Activated gamma-delta T cell treated with Interleukin-2 at 50 U/mL for 16 hours (primary cell): Measurements from ENCODE around the gene PFKFB4.
"Not testable (repeated sequence)": the region's sequence is repeated elsewhere in the genome, so short reads cannot be mapped to it uniquely, and the experiment has no call there.

Experiments
- DNase-seq: peaks from one replicate; pipeline ENCODE4 v3.0.0-alpha.2; 2020

The PFKFB4 gene

DNA sequence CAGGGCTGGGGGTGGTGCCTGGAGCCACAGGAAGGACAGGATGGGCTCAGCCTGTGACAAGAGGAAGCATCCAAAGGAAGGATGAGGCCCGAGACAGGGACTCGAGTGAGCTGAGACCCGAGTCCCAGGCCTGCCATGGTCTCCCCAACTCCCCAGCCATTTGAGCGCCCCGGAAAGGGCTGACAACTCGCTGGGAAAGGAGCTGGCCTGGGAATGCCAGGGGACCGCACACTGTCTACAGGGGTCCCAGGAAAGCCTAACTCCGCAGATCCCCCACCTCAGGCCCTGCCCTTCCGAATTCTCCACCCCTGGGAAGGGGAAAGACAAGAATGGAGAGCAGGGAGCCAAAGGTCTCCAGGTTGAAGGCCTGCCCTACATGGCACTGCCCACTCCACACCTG, 31.6 kb downstream of the PFKFB4 start:
- DNase-seq: no peak

DNA sequence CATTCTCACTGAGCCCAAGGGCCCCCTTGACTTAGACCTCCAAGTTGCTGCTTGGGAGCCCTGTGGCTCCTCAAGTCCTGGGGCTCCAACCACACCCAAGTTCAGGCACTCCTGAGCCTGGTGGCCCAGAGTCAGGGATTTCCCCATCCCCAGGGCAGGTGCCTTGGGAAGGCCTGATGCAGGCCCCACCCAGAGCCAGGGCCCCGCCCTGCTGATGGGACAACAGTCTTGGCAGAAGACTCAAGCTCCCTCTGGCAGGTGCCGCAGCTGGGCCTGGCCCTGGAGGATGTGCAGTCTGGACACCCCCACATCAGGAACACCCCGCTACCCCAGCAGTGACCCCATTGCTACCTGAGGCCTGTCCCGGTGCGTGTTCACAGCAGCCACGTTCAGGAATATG, 35.0 kb downstream of the PFKFB4 start:
- no peak for DNase-seq

DNA sequence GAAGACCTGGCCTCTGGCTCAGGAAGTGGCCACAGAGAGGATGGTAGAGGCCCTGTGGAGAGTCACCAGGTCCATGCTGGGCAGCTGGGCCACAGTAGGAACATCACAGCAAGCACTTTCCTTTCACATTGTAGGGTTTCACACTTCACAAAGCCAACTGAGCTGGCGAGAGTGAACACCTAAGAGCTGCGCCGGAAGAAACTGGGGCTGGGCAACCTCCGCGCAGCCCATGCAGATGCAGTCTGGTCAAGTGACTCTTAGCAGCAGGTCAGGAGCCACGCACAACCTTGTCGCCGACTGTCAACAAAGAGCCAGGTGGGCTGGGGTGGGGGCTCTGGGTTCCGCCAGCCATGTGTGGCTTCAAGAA, 37.3 kb downstream of the PFKFB4 start:
- no peak for DNase-seq

DNA sequence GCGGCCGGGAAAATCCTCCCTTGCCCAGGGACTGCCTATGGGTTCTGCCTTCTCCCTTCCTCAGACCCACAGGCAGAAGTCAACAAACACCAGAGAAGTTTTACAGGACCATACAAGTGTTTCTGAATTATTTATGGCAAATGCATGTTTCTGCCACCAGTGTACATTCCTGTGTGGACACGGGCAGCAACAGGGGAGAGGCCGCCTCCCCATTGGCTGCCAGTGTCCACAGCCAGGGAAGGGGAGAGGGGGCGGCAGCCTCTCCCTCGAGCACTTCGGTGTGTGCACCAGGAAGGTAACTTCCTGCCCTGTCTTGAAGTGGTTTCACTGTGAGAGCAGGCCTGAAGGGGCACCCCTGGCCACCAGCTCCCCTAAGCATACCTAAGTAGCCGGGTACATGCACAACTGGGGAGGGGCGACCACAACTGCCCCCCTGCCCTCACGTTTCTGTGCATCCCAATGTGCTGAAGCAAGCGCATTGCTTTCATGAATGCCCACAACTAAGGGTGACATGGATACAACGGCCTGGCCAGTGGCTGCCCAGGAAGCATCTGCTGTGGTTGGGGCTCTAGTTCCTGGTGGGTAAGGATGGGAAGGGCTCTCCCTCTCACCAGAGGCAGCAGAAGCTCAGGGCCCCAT, 37.8 kb downstream of the PFKFB4 start:
- DNase-seq: no peak

DNA sequence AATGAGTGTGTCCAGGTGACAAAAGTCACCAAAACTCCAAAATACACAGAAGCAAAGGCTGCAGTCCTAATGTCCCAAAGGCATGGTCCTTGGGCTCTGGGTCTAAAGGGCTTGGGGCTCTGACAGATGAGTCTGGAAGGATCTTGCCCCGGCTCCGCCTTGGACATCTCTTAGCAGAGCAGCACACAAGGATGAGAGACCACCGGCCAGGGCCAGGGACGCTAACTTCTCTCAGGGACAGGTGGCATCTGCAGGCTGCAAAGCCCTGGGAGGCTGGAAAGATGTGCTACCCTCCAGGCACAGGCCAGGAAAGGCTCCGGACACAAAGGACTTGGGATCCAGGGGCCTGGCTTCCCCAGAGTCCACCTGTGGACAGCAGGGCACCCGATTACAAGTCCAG, 38.5 kb downstream of the PFKFB4 start:
- no peak for DNase-seq

DNA sequence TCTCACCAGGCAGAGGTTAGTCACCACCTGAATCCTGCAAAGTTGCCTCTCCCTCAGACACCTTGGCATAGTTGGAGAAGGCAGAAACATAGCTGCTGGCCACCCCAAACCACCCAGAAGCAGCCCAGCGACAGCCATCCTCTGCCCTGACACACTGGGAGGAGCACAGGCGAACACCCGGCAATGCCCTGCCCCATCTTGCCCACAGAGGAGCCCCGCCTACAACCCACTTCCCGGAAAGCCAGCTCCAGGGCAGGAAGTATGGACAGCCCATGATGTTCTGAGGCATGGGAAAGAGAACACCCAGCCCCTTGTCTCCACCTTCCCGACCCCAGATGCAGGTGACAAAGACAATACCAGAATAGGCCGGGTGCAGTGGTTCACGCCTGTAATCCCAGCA, 40.0 kb downstream of the PFKFB4 start:
- DNase-seq: no peak

DNA sequence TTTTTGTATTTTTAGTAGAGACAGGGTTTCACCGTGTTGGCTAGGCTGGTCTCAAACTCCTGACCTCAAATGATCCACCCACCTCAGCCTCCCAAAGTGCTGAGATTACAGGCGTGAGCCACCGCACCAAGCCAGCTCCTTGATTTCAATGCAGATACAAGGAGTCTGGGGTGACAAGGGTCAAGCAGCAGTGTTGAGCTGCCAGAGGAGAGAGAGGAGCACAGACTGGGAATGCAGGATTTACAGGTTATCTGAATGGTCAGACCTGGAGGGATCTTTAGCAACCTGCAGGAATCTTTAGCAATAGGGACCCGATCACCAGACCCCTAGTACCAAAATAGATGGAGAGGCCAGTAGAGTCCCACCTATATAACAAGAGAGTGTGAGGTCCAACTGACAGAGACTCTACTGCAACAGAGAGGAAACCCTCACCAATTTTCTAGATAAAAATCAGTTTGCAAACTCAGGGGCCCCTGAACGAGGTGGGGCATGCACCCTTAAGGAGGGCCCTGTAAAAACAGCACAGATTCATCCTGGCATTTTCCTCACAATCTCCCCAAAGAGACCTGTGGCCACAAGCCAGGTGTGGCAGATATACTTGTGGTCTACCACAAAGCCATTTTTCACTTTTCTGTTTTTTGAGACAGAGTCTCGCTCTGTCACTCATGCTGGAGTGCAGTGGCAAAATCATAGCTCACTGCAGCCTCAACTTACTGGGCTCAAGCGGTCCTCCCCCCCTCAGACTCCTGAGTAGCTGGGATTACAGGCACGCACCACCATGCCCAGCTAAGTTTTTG, 42.0 kb downstream of the PFKFB4 start:
- DNase-seq: no peak

DNA sequence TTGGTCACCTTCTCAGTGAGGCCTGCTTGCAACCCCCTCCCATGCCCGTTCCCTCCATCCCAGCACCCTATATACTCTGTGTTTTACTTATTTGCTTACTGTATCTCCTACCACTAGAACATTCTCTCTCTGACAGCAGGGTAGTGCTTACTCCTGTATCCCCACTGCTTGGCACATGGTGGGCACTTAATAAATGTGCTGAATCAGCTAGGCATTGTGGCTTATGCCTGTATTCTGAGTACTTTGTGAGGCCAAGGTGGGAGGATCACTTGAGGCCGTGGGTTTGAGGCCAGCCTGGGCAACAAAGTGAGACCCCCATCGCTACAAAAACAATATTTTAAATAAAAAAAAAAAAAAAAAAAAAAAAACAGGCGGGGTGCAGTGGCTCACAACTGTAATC, 45.1 kb downstream of the PFKFB4 start:
- no peak for DNase-seq

DNA sequence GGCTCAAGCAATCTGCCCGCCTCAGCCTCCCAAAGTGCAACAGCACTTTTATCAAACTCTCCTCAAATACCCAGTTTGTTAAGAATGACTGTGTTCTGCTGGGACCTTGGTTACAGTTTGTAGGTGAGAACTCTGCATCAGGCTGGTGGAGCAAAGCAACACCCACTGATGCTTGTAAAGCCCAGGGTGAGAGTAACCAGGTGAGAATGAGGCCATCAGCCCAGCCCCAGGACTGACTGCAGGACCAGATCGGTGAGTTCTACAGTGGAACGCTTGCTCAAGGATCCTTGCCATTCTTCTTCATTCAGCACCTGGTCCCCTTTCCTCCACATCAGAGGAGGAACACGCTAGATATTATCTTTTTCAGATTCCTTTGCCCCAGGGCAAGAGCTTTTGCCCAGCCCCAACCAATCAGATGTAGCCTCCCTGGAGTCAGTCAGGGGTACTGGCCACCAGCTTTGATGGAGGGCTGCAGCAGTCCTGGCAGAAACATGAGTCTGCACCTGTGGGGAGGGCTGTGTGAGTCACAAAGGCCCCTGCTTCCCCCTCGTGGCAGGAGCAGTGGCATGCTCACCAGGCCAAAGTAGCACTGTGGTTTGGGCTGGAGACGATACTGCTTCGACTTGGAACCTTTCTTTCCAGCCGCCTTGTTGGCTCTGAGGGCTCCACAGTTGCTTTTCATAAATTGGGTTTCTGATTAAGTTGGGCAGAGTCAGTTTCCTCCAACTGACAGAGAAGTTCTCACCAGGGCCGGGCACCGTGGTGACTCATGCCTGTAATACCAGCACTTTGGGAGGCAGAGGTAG, 49.1 kb downstream of the PFKFB4 start:
- DNase-seq: peak; percentile 78

DNA sequence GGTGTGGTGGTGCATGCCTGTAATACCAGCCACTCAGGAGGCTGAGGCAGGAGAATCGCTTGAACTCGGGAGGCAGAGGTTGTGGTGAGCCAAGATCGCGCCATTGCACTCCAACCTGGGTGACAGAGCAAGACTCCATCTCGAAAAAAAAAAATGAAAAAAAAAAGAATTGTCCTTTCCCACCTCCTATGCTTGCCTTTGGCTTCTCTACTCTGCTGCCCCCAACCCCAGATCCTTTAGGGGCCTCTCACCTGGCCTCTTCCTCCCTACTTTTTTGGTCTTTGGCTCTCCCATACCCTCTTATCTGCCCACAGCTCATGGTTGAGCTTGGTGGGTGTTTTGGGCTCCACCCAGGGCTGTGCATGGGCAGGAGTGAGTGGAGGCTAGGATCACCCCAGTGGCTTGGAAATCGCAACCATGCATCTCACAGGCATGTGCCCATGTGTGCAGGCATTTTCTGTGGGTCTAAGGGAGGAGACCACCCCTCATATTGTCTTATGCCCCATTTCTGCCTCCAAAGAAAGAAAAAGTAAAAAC, 50.6 kb downstream of the PFKFB4 start:
- DNase-seq: no peak

DNA sequence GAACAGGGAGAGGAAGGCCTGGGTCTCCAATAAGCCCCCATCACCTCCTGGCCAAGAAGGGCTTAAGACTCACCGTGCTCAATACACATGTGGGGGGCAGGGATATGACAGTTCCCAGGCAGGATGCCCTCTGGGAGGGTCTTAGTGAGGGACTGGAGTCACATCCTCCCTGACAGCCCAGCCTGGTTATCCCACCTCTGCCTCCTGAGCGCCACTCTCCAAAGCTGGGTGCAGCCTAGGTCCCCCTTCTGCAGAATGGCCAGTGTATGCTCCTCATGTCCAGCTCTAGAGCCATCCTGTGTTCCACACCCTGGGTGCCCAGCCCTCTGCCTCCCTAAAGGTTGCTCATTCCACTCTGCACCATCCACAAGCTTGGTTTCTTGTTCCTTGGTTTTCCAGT, 51.5 kb downstream of the PFKFB4 start:
- DNase-seq: no peak

DNA sequence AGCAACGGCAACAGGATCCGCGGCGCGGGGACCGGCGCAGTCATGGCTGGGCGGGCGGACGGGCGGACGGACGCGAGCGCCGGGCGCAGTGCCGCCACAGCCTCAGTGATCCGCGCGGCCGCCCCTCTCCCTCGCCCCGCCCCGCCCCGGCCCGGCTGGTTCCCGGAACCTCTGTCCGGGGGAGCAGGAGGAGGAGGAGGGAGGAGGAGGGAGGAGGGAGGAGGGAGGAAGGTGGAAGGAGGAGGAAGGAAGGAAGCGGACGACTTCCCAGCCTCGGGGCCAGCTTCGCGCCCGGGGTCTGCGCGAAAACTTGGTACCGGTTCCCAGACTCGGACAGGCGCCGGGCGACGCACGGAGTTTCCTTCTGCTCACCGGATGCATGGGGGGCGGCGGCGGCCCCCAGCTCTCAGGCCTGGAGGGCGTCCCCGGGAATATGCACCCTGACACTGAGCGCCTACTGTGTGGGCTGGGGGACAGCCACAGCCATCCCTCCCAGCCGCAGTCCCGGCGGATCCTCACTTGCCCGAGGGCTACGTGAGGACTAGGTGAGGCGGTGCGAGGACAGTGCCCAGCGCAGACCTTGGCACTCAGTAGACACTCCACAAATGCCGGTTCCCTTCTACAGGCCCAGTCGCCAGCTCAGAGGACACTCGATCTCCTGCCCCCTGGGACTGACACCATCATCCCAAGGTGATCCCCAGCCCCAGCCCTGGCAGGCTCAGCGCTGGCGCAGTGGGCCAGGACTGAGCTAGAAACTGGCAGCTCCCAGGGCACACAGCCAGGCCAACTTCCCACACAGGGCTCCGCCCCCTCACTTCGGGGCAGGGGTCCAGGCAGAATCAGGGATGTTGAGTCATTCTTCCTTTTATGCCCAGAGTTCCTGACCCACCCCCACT, 52.3 kb downstream of the PFKFB4 start, which contains the start of gene SHISA5:
Gene SHISA5, minus strand, starts transcription at position 124 of the 896 bp plus-strand sequence. Its CDS starts 80 bp downstream, at position 44.
- DNase-seq: peak; percentile 50

DNA sequence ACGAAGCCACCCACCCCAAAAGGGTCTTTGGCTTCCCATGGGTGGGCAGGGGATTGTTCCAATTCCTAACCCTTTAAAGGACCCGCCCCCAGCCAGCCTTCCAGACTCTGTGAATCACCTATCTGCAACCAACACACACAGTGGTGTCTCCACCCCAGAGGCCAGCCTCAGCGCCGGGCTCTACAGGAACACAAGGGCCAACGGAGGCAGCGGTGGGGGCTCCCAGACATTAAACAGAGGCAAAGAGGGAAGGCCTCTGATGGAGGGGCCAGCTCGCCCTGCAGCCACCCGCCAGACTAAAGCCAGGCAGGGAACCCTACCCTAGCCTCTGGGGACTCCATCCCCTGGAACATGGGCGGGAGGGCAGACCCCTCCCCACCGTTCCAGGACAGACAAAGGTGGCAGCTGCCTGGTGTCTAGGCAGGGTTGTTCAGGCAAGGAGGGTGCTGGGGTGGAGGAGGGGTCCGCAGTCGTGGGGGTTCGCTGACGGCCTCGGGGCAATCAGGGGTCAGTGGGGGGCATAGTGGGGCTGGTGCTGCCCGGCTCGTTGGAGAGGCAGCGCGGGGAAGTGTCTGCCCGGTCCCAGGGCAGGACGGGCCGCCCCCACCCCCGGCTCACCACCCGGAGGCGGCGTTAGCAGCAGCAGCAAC, 53.1 kb downstream of the PFKFB4 start:
- DNase-seq: no peak

DNA sequence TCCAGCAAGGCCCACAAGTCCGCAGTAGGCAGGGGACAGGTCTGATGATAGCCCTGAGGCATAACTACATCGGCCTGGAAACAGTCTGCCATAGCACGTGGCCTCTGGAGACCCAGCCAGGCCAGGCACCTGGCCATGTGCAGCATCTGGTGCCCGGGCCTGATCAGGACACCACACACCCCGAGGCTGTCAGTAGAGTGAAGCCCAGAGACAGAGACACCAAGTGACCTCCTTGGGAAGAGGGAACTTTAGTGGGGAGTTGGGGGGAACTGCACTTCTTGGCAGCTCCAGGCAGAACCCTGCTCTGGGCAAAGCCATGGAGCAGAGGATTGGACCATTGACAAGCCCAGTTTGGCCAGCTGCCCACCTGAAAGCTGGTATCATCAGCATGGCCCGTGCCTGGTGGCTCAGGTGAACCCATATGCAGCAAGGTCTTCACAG, 53.9 kb downstream of the PFKFB4 start:
- no peak for DNase-seq

DNA sequence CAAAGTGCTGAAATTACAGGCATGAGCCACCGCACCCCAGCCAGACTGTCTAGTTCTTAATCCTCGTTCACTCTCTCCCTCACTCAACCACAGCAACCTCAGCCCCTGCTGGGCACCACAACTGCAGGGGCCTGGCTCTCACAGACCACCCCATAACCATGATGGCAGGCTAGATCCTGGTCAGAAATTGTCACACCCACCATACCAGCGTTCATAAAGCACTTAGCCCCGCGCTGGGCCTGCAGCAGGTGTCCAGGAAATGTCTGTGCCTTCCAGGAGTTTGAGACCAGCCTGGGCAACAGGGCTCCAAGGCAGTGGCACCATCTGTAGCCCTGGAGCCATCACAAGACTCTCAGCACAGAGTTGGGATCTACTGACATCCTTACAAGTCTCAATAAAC, 54.5 kb downstream of the PFKFB4 start:
- DNase-seq: no peak

DNA sequence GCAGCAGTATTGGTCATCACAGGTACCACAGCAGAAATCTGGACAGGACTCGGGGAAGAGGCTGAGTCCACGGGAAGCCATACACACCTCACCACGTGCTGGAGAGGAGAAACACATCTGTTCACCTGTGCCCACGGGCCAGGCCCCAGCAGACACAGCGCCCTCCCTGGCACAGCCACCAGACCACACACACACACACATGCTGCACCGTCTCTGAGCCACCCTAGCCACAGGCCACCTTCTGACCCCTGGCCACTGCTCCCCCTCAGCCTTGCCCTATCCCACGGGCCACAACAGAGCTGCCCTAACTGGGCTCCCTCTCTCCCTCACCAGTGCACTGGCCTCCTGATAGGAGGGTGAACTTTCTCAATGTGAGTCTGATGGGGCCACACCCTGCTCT, 55.4 kb downstream of the PFKFB4 start:
- DNase-seq: no peak

DNA sequence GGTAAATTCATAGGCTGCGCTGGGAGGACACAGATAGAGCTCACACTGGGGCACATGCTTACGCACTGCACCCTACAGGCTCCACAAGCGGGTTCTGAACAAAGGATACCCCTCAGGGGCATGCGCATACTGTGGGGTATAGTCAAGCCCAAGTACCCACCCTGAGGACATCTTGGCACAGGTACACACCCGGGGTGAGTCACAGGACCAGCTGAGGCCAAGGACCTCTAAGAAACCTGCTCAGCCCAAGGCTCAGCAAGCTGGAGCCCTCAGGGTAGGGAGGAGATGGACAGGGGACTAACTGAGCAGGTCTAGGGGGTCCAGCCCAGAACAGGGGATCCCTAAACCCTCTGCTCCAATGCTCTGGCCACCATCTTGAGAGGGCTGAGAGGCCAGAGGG, 55.9 kb downstream of the PFKFB4 start:
- no peak for DNase-seq

DNA sequence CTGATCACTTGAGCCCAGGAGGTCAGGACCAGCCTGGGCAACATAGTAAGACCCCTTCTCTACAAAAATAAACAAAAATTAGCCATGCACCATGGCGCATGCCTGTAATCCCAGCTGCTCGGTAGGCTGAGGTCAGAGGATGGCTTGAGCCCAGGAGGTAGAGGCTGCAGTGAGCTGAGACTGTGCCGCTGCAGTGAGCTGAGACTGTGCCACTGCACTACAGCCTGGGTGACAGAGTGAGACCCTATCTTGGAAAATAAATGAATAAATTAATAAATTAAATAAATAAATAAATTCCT, 63.5 kb downstream of the PFKFB4 start:
- DNase-seq: no peak

DNA sequence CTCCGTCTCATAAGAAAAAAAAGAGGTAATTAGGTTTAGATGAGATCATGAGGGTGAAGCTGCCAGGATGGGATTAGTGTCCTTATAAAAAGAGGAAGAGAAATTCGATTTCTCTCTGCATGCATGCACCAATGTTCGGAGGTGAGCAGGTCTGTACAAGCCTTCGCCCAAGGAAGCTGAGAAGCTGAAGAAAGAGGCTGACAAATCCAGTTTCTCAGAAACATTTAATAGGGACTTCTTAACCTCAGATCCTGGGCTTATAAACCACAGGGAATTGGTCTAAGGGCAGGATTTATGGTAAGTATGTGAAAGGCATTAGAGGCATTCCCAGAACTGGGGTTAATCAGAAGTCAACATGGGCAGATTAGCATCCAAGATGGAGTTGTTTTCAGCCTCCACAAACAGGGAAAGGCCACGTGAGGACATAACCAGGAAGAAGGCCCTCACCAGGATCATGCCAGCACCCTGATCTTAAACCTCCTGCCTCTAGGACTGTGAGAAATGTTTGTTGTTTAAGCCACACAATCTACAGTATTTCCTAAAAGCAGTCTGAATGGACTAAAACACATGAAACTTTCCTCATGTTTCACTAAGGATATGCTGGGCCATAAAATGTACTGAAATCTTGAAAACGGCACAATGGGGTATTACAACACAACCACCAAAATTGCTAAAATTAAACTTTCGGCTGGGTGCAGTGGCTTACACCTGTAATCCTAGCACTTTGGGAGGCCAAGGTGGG, 64.0 kb downstream of the PFKFB4 start:
- DNase-seq: no peak

DNA sequence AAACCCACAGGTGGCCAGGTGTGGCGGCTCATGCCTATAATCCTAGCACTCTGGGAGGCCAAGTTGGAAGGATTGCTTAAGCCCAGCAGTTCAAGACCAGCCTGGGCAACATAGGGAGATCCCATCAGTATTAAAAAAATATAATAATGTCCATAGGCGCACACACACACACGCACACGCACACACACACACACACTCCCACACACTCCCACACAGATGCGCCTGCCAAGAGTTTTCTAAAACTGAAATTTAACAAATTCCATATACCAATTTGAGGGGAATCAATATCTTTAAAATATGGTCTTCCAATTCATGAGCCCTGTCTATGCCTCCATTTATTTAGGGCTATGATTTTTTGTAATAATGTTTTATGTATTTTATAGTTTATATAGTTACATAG, 69.7 kb downstream of the PFKFB4 start:
- DNase-seq: no peak

DNA sequence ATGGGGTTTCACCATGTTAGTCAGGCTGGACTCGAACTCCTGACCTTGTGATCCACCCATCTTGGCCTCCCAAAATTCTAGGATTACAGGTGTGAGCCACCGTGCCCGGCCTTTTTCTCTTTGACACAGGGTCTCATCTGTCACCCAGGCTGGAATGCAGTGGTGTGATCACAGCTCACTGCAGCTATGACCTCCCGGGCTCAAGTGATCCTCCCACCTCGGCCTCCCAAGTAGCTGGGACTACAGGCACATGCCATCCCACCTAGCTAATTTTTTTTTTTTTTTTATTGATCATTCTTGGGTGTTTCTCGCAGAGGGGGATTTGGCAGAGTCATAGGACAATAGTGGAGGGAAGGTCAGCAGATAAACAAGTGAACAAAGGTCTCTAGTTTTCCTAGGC, 73.8 kb downstream of the PFKFB4 start:
- not testable (repeated sequence) for DNase-seq
